Caco-2 (cell line): ENCODE measurements around the gene PEDS1. TPM values are rescaled to one million over a fixed set of nuclear protein-coding genes. Genes with fewer than 3 reads are reported as not detected.

Experiments used
- BruUV-seq: library from RNA; stranded (reverse); fragments of 400-500 nt; replicated peaks from 2 replicates; lab custom pipeline; 2021; lab: Mats Ljungman, UMichigan
- CTCF ChIA-PET: fragments of 300-600 bp; sonication (Branson Sonifier 250); formaldehyde crosslinking; loops from one replicate; lab custom pipeline; 2022; ENCODE audit warnings: antibody characterized with exemption; lab: Charles Lee
- POLR2A ChIA-PET: fragments of 300-600 bp; sonication (Branson Sonifier 250); formaldehyde crosslinking; loops from one replicate; lab custom pipeline; 2022; ENCODE audit warnings: antibody characterized with exemption; lab: Charles Lee
- DNase-seq, 2 experiments: peaks; one replicate each; pipeline versions ENCODE4 v3.0.0 to v3.0.0-alpha.2; 2020 to 2022
- H3K27me3 ChIP-seq: replicated peaks from 2 replicates; pipeline ENCODE4 v1.6.0; 2011; ENCODE audit warnings: low read length; ENCODE audit not compliant: control insufficient read depth, insufficient read depth
- H3K36me3 ChIP-seq: 2 replicates; pipeline ENCODE4 v1.5.1; 2011; ENCODE audit warnings: low read length; ENCODE audit not compliant: control insufficient read depth, insufficient read depth
- H3K4me1 ChIP-seq: fragments of 250-450 bp; sonication (Bioruptor Pico); 2 replicates; pipeline ENCODE4 v1.5.1; 2020; ENCODE audit warnings: mild to moderate bottlenecking
- H3K4me3 ChIP-seq: 2 replicates; pipeline ENCODE4 v1.5.1; 2011; ENCODE audit warnings: low read depth, mild to moderate bottlenecking, control low read depth, low read length
- H3K9me3 ChIP-seq: fragments of 250-450 bp; sonication (Bioruptor Pico); 2 replicates; pipeline ENCODE4 v1.5.1; 2020; ENCODE audit warnings: mild to moderate bottlenecking, moderate library complexity
- H3K27ac Mint-ChIP-seq: one replicate; pipeline ENCODE4 v1.8.0; 2022; ENCODE audit warnings: mixed read lengths; ENCODE audit not compliant: unreplicated experiment
- H3K27me3 Mint-ChIP-seq: one replicate; pipeline ENCODE4 v1.8.0; 2022; ENCODE audit warnings: mixed read lengths; ENCODE audit not compliant: insufficient read depth, unreplicated experiment
- H3K36me3 Mint-ChIP-seq: one replicate; pipeline ENCODE4 v1.8.0; 2022; ENCODE audit warnings: mild to moderate bottlenecking, mixed read lengths; ENCODE audit not compliant: insufficient read depth, unreplicated experiment
- H3K4me1 Mint-ChIP-seq: one replicate; pipeline ENCODE4 v1.8.0; 2022; ENCODE audit warnings: low read depth, mixed read lengths; ENCODE audit not compliant: unreplicated experiment
- H3K4me3 Mint-ChIP-seq: one replicate; pipeline ENCODE4 v1.8.0; 2022; ENCODE audit warnings: mild to moderate bottlenecking, moderate library complexity, mixed read lengths; ENCODE audit not compliant: unreplicated experiment
- H3K9me3 Mint-ChIP-seq: one replicate; pipeline ENCODE4 v1.8.0; 2022; ENCODE audit warnings: mixed read lengths; ENCODE audit not compliant: unreplicated experiment
- intact Hi-C: fragments of 100-400 bp; cut with micrococcal nuclease; formaldehyde crosslinking; loops from one replicate; pipeline ENCODE4 v1.10.0; 2022; ENCODE audit not compliant: unreplicated experiment
- total RNA-seq: library from RNA; stranded (reverse); gene quantifications from 2 replicates; pipeline ENCODE4 v1.2.3, GENCODE V29; 2022
- TF ChIP-seq, protein P1 (sequence below), 2 experiments: fragments of 200-600 bp in 1 of 2; IDR thresholded peaks; 1 replicate in 1 of 2; 2 replicates in 1 of 2; pipeline versions ENCODE4 v1.5.1 to v1.8.0; 2011 to 2022; ENCODE audit warnings: antibody characterized with exemption in 1 of 2, control low read depth in 1 of 2, inconsistent platforms in 1 of 2, low read depth in 1 of 2, low read length in 1 of 2, mild to moderate bottlenecking in 1 of 2, moderate library complexity in 1 of 2; ENCODE audit not compliant: insufficient read depth in 1 of 2, severe bottlenecking in 1 of 2, unreplicated experiment in 1 of 2

PEDS1 gene
- total RNA-seq, 1 experiment from 2014 or later: 78.3 TPM

- ChIA-PET CTCF (interaction anchor here (0.6 to 2.6 kb wide), 8 partner anchors 14 to 390 kb away, joined by 3 to 17 read pairs (median 4); partner anchors contain the start of gene PEDS1), POLR2A (interaction anchor here (0.5 to 1.5 kb wide), 6 partner anchors 9 to 41 kb away, joined by 3 to 5 read pairs (median 4); no protein-coding TSS in a partner anchor)
- H3K27me3 Mint-ChIP-seq: no peaks in the 10 kb centered on the region
- peak in 1 of 2 experiments; percentile 14 for DNase-seq
- H3K4me1 ChIP-seq: peaks cover 52% of the 10 kb centered on the region
- no peaks in the 10 kb centered on the region for H3K9me3 Mint-ChIP-seq
- TF ChIP-seq, protein P1, sequence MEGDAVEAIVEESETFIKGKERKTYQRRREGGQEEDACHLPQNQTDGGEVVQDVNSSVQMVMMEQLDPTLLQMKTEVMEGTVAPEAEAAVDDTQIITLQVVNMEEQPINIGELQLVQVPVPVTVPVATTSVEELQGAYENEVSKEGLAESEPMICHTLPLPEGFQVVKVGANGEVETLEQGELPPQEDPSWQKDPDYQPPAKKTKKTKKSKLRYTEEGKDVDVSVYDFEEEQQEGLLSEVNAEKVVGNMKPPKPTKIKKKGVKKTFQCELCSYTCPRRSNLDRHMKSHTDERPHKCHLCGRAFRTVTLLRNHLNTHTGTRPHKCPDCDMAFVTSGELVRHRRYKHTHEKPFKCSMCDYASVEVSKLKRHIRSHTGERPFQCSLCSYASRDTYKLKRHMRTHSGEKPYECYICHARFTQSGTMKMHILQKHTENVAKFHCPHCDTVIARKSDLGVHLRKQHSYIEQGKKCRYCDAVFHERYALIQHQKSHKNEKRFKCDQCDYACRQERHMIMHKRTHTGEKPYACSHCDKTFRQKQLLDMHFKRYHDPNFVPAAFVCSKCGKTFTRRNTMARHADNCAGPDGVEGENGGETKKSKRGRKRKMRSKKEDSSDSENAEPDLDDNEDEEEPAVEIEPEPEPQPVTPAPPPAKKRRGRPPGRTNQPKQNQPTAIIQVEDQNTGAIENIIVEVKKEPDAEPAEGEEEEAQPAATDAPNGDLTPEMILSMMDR (IDR thresholded peaks at IDR 0.05; ENCODE audit: insufficient read depth in 1 of 2, low read depth in 1 of 2, low read length in 1 of 2, severe bottlenecking in 1 of 2, unreplicated experiment in 1 of 2): no peak
- 0 out of 2 replicates have a peak, but pooled peaks cover 2% of the 10 kb centered on the region for H3K36me3 ChIP-seq
- BruUV-seq: TSS peak; percentile 87
- H3K9me3 ChIP-seq: no peaks in the 10 kb centered on the region
- H3K27ac Mint-ChIP-seq: peak overlapping the region; percentile 93
- H3K36me3 Mint-ChIP-seq: peaks cover 39% of the 10 kb centered on the region
- no peaks in the 10 kb centered on the region for H3K27me3 ChIP-seq
- peaks cover 61% of the 10 kb centered on the region for H3K4me1 Mint-ChIP-seq
- peak overlapping the region; percentile 83 for H3K4me3 ChIP-seq
- intact Hi-C loops: no loop called here
- H3K4me3 Mint-ChIP-seq: peak overlapping the region; percentile 96
These were observed 39.9 kb downstream of the PEDS1 start for GRCh38 chr20:50113420-50114224.

DNA sequence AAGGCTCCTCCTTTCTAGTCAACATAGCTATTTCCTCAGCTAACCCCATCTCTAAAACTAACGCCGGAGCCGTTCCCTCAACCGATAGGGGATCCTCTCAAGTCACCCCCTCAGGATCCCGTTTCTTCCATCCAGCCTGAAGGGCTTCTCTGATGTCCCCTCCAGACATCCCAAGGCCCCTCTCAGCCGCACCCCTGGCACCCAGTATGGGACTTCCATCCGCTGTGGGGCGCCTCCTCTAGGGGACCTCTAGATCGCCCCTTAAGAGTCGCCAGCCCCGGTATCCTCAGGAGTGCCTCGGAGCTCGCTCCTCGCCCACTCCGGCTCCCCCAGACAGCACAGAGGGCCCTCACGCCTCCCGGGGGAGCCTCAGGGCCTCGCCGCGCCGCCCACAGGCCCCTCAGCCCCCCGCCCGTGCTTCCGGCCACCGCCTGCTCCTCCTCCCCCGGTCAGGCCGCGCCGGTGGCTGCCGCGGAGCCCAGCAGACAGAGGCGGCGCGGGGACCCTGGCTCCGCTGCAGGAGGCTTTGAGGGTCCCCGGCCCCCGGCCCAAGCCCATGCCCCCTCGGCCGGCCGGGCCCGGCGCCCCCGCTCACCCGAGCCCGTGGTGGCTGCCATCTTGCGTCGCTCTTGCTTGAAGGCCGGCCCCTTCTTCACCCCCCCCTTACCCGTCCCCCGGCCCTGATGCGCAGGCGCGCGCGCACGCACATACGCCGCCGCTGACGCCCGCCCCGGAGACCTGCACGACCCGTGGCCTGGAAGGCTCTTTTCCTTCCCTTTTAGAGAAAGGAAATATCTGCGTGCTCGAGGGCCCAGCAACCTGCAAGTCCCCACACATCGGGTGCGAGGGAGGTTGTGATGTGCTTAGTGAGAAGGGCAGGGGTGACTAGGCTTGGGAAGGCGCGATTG, 40.8 kb downstream of the PEDS1 start, which contains the start of gene UBE2V1:
Gene UBE2V1 (minus strand): TSS at position 639 of the 908 bp plus-strand sequence. CDS start 22 bp downstream, at position 617.
- H3K4me1 Mint-ChIP-seq: peaks cover 69% of the 10 kb centered on the region
- POLR2A ChIA-PET: interaction anchor here (0.5 to 1.5 kb wide), 9 partner anchors 9 to 55 kb away, joined by 3 to 5 read pairs (median 4); no protein-coding TSS in a partner anchor

More for the DNA sequence above, 40.8 kb downstream of the PEDS1 start, which contains the start of gene UBE2V1:
- DNase-seq: peak; percentile 95 to 96
- Histone ChIP-seq H3K36me3 (0 out of 2 replicates have a peak, but pooled peaks cover 2% of the 10 kb centered on the region), H3K4me1 (peaks cover 60% of the 10 kb centered on the region), H3K9me3 (no peaks in the 10 kb centered on the region), H3K27me3 (no peaks in the 10 kb centered on the region), H3K4me3 (peak within 1 kb of the TSS; percentile 83)
- CTCF ChIA-PET: interaction anchor here (0.5 to 2.6 kb wide), 11 partner anchors 12 to 391 kb away, joined by 3 to 17 read pairs (median 4); partner anchors contain the start of gene PEDS1
- intact Hi-C loops: no loop called here
- TF ChIP-seq, protein P1 (IDR thresholded peaks at IDR 0.05; ENCODE audit: insufficient read depth in 1 of 2, low read depth in 1 of 2, low read length in 1 of 2, severe bottlenecking in 1 of 2, unreplicated experiment in 1 of 2): peak; percentile 39 to 74
- peak within 1 kb of the TSS; percentile 96 for H3K4me3 Mint-ChIP-seq
- no peaks in the 10 kb centered on the region for H3K9me3 Mint-ChIP-seq
- peaks cover 47% of the 10 kb centered on the region for H3K36me3 Mint-ChIP-seq
- no peaks in the 10 kb centered on the region for H3K27me3 Mint-ChIP-seq
- peak within 1 kb of the TSS; percentile 93 for H3K27ac Mint-ChIP-seq
- no TSS peak for BruUV-seq
